ENCODE results near the gene MRPS11. TPM values are rescaled to one million over a fixed set of nuclear protein-coding genes. Genes with fewer than 3 reads are reported as not detected.

The MRPS11 gene
- total RNA-seq, 4 donors from 2014 or later, result 33.5 to 47.8 (median 45.2) TPM

DNA sequence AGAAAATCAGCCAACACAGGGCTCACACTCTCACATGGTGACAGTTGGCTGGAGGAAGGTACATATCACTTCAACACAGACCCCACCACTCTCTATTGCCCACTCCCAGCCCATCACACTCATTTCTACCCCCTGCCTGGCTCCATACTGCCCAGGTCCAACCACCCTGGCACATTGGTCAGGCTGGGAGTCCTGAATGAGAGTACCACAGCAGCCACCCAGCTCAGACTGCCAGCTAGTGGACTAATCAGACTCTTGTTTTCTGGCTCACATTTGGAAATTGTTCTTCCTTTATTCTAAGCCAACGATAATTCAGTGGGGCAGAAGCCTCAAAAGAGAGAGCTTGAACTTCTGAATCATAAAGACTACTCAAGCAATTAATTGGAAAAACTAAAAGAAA is 20.3 kb upstream of the MRPS11 start:
- in situ Hi-C loops (cut with MboI; ENCODE audit: low sequenced_read_pairs in 4 of 4), result no loop called here
- no peak for TF ChIP-seq POLR2A (IDR thresholded peaks at IDR 0.05)
- TF ChIP-seq, protein P1, sequence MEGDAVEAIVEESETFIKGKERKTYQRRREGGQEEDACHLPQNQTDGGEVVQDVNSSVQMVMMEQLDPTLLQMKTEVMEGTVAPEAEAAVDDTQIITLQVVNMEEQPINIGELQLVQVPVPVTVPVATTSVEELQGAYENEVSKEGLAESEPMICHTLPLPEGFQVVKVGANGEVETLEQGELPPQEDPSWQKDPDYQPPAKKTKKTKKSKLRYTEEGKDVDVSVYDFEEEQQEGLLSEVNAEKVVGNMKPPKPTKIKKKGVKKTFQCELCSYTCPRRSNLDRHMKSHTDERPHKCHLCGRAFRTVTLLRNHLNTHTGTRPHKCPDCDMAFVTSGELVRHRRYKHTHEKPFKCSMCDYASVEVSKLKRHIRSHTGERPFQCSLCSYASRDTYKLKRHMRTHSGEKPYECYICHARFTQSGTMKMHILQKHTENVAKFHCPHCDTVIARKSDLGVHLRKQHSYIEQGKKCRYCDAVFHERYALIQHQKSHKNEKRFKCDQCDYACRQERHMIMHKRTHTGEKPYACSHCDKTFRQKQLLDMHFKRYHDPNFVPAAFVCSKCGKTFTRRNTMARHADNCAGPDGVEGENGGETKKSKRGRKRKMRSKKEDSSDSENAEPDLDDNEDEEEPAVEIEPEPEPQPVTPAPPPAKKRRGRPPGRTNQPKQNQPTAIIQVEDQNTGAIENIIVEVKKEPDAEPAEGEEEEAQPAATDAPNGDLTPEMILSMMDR (IDR thresholded peaks at IDR 0.05 in 4 of 5, conservative IDR thresholded peaks at IDR 0.05 in 1 of 5), result no peak
- H3K9me3 ChIP-seq, result no peaks in the 10 kb centered on the region
- H3K36me3 ChIP-seq, result no peaks in the 10 kb centered on the region
- no peaks in the 10 kb centered on the region for H3K27me3 ChIP-seq
- no peak overlapping the region for H3K27ac ChIP-seq
- no peak for ATAC-seq
- DNase-seq, result no peak
- intact Hi-C loops (cut with DNase I; ENCODE audit: low total_unique reads), result no loop called here
- no peaks in the 10 kb centered on the region for H3K4me1 ChIP-seq
- H3K4me3 ChIP-seq, result no peak overlapping the region

DNA sequence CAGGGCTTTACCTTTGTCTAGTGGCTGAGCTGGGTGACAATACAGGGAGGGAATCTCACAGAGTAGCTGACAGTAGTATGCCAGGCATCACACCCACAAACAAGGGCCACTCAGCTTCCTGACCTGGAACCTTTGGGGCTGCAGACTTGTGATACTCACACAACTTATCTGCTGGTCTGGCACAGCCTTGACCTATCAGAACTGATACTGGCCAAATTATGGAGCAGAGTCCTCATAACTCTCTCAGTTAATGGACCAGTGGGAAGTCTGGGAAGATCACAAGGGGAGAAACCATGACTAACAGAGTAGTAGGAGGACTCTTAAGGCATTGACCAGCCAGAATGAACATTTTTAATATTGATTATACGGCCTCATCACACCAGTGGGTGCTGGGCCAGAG is 19.8 kb upstream of the MRPS11 start:
- Histone ChIP-seq H3K9me3 (no peaks in the 10 kb centered on the region), H3K27ac (no peak overlapping the region), H3K4me3 (no peak overlapping the region), H3K4me1 (no peaks in the 10 kb centered on the region), H3K27me3 (no peaks in the 10 kb centered on the region), H3K36me3 (no peaks in the 10 kb centered on the region)
- ATAC-seq (no peak), DNase-seq (no peak)
- intact Hi-C loops (cut with DNase I; ENCODE audit: low total_unique reads) (no loop called here), in situ Hi-C loops (cut with MboI; ENCODE audit: low sequenced_read_pairs in 4 of 4) (no loop called here)
- TF ChIP-seq, protein P1 (IDR thresholded peaks at IDR 0.05 in 4 of 5, conservative IDR thresholded peaks at IDR 0.05 in 1 of 5), result no peak
- TF ChIP-seq POLR2A (IDR thresholded peaks at IDR 0.05), result no peak

DNA sequence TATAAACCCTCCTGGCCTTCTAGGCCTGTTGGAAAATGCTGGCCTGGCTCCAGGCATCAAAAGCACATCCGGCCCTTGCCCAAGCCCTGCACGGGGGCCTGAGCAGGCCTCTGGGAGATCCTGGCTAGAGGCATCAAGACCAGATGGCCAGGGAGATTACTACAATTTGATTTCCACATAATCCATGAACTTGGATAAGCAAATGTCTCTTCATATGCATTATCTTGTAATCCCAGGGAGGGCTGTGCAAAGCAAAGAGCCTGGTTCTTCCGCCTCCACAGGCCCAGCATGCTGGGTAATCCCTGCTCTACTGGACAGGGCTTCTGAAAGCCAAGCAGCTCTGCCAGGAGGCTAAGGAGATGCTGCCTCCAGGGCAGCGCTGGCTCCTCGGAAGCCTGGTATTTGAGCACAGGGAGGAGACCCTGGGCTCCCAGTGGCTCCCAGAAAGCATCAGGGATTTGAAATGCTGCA is 18.5 kb upstream of the MRPS11 start:
- Histone ChIP-seq H3K9me3 (no peaks in the 10 kb centered on the region), H3K4me1 (no peaks in the 10 kb centered on the region), H3K27ac (no peak overlapping the region), H3K27me3 (no peaks in the 10 kb centered on the region), H3K4me3 (no peak overlapping the region), H3K36me3 (no peaks in the 10 kb centered on the region)
- ATAC-seq, result no peak
- no peak for DNase-seq
- in situ Hi-C loops (cut with MboI; ENCODE audit: low sequenced_read_pairs in 4 of 4) (no loop called here), intact Hi-C loops (cut with DNase I; ENCODE audit: low total_unique reads) (no loop called here)
- TF ChIP-seq, protein P1 (IDR thresholded peaks at IDR 0.05 in 4 of 5, conservative IDR thresholded peaks at IDR 0.05 in 1 of 5), result no peak
- no peak for TF ChIP-seq POLR2A (IDR thresholded peaks at IDR 0.05)

DNA sequence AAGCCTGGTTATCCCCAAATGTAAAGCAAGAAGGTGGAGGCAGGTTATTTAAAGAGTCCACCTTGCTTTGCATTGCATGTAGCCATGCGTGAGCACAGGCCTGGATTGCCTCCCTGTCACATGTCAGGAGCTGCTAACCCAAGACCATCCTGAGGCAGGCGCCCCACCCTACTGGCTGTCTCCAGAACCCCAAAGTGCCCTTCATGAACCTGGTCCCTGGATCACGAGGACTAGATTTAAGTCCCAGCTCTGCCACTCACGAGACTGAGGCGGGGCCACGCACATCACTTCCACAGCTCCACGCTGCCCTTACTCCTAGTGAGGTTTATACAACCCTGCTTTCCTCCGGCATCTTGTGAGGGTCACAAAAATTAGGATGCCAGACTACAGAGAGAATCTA is 17.9 kb upstream of the MRPS11 start:
- ATAC-seq, result no peak
- intact Hi-C loops (cut with DNase I; ENCODE audit: low total_unique reads) (no loop called here), in situ Hi-C loops (cut with MboI; ENCODE audit: low sequenced_read_pairs in 4 of 4) (no loop called here)
- no peak for TF ChIP-seq POLR2A (IDR thresholded peaks at IDR 0.05)
- TF ChIP-seq, protein P1 (IDR thresholded peaks at IDR 0.05 in 4 of 5, conservative IDR thresholded peaks at IDR 0.05 in 1 of 5), result no peak
- Histone ChIP-seq H3K4me3 (no peak overlapping the region), H3K27me3 (no peaks in the 10 kb centered on the region), H3K36me3 (no peaks in the 10 kb centered on the region), H3K4me1 (peaks cover under 1 to 3% of the 10 kb centered on the region in 2 donors), H3K27ac (no peak overlapping the region), H3K9me3 (no peaks in the 10 kb centered on the region)
- DNase-seq, result no peak
